WTC11 (cell line): ENCODE results near the gene FNIP1.

ENCODE experiments used
- AR ChIP-seq: fragments of 250-450 bp; sonication (Bioruptor Pico); IDR thresholded peaks from 2 replicates; pipeline ENCODE4 v1.9.0; 2021; ENCODE audit warnings: mild to moderate bottlenecking
- CTCF ChIP-seq: fragments of 200-600 bp; IDR thresholded peaks from 2 replicates; pipeline ENCODE4 v1.8.0; 2022; ENCODE audit warnings: antibody characterized with exemption
- GABPB1 ChIP-seq: sonication (generic); formaldehyde crosslinking; IDR thresholded peaks from 2 replicates; pipeline ENCODE4 v1.8.1; 2023; ENCODE audit warnings: mild to moderate bottlenecking, missing genetic modification reagents
- KAT7 ChIP-seq: sonication (generic); formaldehyde crosslinking; IDR thresholded peaks from 2 replicates; pipeline ENCODE4 v1.8.1; 2023; ENCODE audit warnings: missing genetic modification reagents, mild to moderate bottlenecking, borderline replicate concordance
- NFE2L1 ChIP-seq: sonication (generic); formaldehyde crosslinking; IDR thresholded peaks from 2 replicates; pipeline ENCODE4 v1.8.1; 2023; ENCODE audit warnings: missing genetic modification reagents
- NR2C2 ChIP-seq: sonication (generic); formaldehyde crosslinking; IDR thresholded peaks from 2 replicates; pipeline ENCODE4 v1.8.0; 2022; ENCODE audit warnings: mild to moderate bottlenecking, missing genetic modification reagents
- NR3C1 ChIP-seq: sonication (generic); formaldehyde crosslinking; conservative IDR thresholded peaks from 2 replicates; pipeline ENCODE4 v1.8.1; 2023; ENCODE audit warnings: low read depth, mild to moderate bottlenecking, missing genetic modification reagents
- RELA ChIP-seq: sonication (generic); formaldehyde crosslinking; IDR thresholded peaks from 2 replicates; pipeline ENCODE4 v1.8.1; 2022; ENCODE audit warnings: missing genetic modification reagents, mild to moderate bottlenecking, borderline replicate concordance
- TCF7 ChIP-seq: sonication (generic); formaldehyde crosslinking; IDR thresholded peaks from 2 replicates; pipeline ENCODE4 v1.8.0; 2022; ENCODE audit warnings: mild to moderate bottlenecking, low read depth, missing genetic modification reagents, moderate library complexity
- ZBTB21 ChIP-seq: sonication (generic); formaldehyde crosslinking; IDR thresholded peaks from 2 replicates; pipeline ENCODE4 v1.8.1; 2023; ENCODE audit warnings: mild to moderate bottlenecking, missing genetic modification reagents, borderline replicate concordance
- TF ChIP-seq, protein P1 (sequence below): sonication (generic); formaldehyde crosslinking; conservative IDR thresholded peaks from 2 replicates; pipeline ENCODE4 v1.8.1; 2023; ENCODE audit warnings: mild to moderate bottlenecking, low read depth, missing genetic modification reagents, moderate library complexity
- TF ChIP-seq, protein P2 (sequence below): sonication (generic); formaldehyde crosslinking; IDR thresholded peaks from 2 replicates; pipeline ENCODE4 v1.8.1; 2023; ENCODE audit warnings: mild to moderate bottlenecking, missing genetic modification reagents, moderate library complexity

- TF ChIP-seq CTCF (no peak), RELA (no peak), NFE2L1 (CRISPR knock-in tag) (no peak), AR (CRISPR knock-in tag) (no peak), NR2C2 (CRISPR knock-in tag) (no peak), KAT7 (CRISPR knock-in tag) (no peak), ZBTB21 (CRISPR knock-in tag) (no peak), GABPB1 (no peak), TCF7 (CRISPR knock-in tag) (no peak), NR3C1 (no peak)
- TF ChIP-seq, protein P1, sequence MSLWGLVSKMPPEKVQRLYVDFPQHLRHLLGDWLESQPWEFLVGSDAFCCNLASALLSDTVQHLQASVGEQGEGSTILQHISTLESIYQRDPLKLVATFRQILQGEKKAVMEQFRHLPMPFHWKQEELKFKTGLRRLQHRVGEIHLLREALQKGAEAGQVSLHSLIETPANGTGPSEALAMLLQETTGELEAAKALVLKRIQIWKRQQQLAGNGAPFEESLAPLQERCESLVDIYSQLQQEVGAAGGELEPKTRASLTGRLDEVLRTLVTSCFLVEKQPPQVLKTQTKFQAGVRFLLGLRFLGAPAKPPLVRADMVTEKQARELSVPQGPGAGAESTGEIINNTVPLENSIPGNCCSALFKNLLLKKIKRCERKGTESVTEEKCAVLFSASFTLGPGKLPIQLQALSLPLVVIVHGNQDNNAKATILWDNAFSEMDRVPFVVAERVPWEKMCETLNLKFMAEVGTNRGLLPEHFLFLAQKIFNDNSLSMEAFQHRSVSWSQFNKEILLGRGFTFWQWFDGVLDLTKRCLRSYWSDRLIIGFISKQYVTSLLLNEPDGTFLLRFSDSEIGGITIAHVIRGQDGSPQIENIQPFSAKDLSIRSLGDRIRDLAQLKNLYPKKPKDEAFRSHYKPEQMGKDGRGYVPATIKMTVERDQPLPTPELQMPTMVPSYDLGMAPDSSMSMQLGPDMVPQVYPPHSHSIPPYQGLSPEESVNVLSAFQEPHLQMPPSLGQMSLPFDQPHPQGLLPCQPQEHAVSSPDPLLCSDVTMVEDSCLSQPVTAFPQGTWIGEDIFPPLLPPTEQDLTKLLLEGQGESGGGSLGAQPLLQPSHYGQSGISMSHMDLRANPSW (CRISPR knock-in tag): no peak
- TF ChIP-seq, protein P2, sequence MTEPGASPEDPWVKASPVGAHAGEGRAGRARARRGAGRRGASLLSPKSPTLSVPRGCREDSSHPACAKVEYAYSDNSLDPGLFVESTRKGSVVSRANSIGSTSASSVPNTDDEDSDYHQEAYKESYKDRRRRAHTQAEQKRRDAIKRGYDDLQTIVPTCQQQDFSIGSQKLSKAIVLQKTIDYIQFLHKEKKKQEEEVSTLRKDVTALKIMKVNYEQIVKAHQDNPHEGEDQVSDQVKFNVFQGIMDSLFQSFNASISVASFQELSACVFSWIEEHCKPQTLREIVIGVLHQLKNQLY (CRISPR knock-in tag): no peak
Observed at GRCh38 chr5:131659841-131660240, 137.0 kb downstream of the FNIP1 start.
